Mammary epithelial cell (primary cell): ENCODE data around the gene OR6B2.

Experiments used
- EZH2 ChIP-seq: IDR thresholded peaks from 2 replicates; pipeline ENCODE4 v1.6.1; 2012; ENCODE audit warnings: low read length, inconsistent platforms, borderline replicate concordance
- TF ChIP-seq, protein P1 (sequence below), 2 donors: IDR thresholded peaks in 1 of 2; conservative IDR thresholded peaks in 1 of 2; 2 replicates each; pipeline ENCODE4 v1.5.1; 2011 to 2012; ENCODE audit warnings: inconsistent platforms in 2 of 2, low read length in 2 of 2, mild to moderate bottlenecking in 2 of 2, control low read depth in 1 of 2, low read depth in 1 of 2; ENCODE audit not compliant: insufficient read depth in 1 of 2; ENCODE audit errors: extremely low read depth in 1 of 2

DNA sequence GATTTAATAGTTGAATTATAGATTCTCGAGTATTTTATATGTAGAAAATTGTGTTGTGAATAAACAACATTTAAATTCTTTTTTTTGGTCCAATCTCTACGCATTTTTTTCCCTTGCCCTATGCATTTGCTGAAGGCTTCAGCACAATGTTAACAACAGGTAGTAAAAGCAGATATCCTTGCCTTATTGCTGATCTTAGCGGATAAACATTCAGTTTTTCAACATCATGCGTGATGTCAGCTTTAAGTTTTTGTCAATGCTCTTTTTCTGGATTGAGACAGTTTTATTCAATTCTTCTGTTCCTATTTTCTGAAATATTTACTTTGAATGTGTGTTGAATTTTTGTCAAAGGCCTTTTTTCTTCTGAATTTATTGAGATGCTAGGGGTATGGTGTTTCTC lies 34.7 kb upstream of the OR6B2 start:
- TF ChIP-seq, protein P1, sequence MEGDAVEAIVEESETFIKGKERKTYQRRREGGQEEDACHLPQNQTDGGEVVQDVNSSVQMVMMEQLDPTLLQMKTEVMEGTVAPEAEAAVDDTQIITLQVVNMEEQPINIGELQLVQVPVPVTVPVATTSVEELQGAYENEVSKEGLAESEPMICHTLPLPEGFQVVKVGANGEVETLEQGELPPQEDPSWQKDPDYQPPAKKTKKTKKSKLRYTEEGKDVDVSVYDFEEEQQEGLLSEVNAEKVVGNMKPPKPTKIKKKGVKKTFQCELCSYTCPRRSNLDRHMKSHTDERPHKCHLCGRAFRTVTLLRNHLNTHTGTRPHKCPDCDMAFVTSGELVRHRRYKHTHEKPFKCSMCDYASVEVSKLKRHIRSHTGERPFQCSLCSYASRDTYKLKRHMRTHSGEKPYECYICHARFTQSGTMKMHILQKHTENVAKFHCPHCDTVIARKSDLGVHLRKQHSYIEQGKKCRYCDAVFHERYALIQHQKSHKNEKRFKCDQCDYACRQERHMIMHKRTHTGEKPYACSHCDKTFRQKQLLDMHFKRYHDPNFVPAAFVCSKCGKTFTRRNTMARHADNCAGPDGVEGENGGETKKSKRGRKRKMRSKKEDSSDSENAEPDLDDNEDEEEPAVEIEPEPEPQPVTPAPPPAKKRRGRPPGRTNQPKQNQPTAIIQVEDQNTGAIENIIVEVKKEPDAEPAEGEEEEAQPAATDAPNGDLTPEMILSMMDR (conservative IDR thresholded peaks at IDR 0.05 in 1 of 2, IDR thresholded peaks at IDR 0.05 in 1 of 2; ENCODE audit: extremely low read depth in 1 of 2, insufficient read depth in 1 of 2, low read depth in 1 of 2, low read length in 2 of 2) = no peak
- no peak for TF ChIP-seq EZH2
